Fibroblast of lung (primary cell): ENCODE results near the gene BAIAP2. TPM values are rescaled to one million over a fixed set of nuclear protein-coding genes. Genes with fewer than 3 reads are reported as not detected.

Experiments
- polyA plus RNA-seq, 2 donors: library from polyadenylated mRNA; depleted of rRNA in 1 of 2; stranded (reverse) in 1 of 2; unstranded in 1 of 2; fragments of >200 nt; gene quantifications; 2 replicates each; pipeline ENCODE4 v1.2.1, GENCODE V29; 2011 to 2012; ENCODE audit warnings: missing spikeins in 1 of 2
- total RNA-seq: library from RNA; depleted of rRNA; stranded (reverse); fragments of >200 nt; gene quantifications from 2 replicates; pipeline ENCODE4 v1.2.1, GENCODE V29; 2014

BAIAP2 gene
- total and polyA plus RNA-seq, 2 donors (not counting 1 experiment from before 2014, with no cell fraction given) = 6.0 to 13.4 TPM

Other genes with a start within 250 kb of the BAIAP2 start
- gene CHMP6, start 43.3 kb upstream of the BAIAP2 start, total RNA-seq = 9.2 and 11.2 TPM in 2 replicates
- gene CHMP6, start 43.3 kb upstream of the BAIAP2 start, polyA plus RNA-seq = 30.1 and 34.4 TPM in 2 replicates
- gene PVALEF, start 130.4 kb downstream of the BAIAP2 start, total RNA-seq = not detected in 2 replicates
- not detected in 2 replicates for gene PVALEF, start 130.4 kb downstream of the BAIAP2 start, polyA plus RNA-seq
- 0.26 and 0.50 TPM in 2 replicates for gene AATK, start 131.1 kb downstream of the BAIAP2 start, total RNA-seq
- 0.10 and 0.16 TPM in 2 replicates for gene AATK, start 131.1 kb downstream of the BAIAP2 start, polyA plus RNA-seq
- gene CEP131, start 187.8 kb downstream of the BAIAP2 start, total RNA-seq = 7.4 and 8.5 TPM in 2 replicates
- gene CEP131, start 187.8 kb downstream of the BAIAP2 start, polyA plus RNA-seq = 2.0 and 3.3 TPM in 2 replicates
- 11.2 and 11.3 TPM in 2 replicates for gene TEPSIN, start 203.9 kb downstream of the BAIAP2 start, total RNA-seq
- 5.6 and 6.8 TPM in 2 replicates for gene TEPSIN, start 203.9 kb downstream of the BAIAP2 start, polyA plus RNA-seq
- gene NDUFAF8, start 204.2 kb downstream of the BAIAP2 start, total RNA-seq = 30.6 and 41.9 TPM in 2 replicates
- 102 and 111 TPM in 2 replicates for gene NDUFAF8, start 204.2 kb downstream of the BAIAP2 start, polyA plus RNA-seq